ENCODE measurements around the gene GNG4. TPM values are rescaled to one million over a fixed set of nuclear protein-coding genes. Genes with fewer than 3 reads are reported as not detected.

GNG4 gene
- total RNA-seq, 1 donor from 2014 or later: 0.12 TPM

GRCh38 chr1:235612761-235613160 lies 36.8 kb downstream of the GNG4 start:
- no peak for DNase-seq (ENCODE audit: low read depth)
- no peak overlapping the region for H3K4me3 ChIP-seq (ENCODE audit: low read depth, low read length)
- TF ChIP-seq, protein P1, sequence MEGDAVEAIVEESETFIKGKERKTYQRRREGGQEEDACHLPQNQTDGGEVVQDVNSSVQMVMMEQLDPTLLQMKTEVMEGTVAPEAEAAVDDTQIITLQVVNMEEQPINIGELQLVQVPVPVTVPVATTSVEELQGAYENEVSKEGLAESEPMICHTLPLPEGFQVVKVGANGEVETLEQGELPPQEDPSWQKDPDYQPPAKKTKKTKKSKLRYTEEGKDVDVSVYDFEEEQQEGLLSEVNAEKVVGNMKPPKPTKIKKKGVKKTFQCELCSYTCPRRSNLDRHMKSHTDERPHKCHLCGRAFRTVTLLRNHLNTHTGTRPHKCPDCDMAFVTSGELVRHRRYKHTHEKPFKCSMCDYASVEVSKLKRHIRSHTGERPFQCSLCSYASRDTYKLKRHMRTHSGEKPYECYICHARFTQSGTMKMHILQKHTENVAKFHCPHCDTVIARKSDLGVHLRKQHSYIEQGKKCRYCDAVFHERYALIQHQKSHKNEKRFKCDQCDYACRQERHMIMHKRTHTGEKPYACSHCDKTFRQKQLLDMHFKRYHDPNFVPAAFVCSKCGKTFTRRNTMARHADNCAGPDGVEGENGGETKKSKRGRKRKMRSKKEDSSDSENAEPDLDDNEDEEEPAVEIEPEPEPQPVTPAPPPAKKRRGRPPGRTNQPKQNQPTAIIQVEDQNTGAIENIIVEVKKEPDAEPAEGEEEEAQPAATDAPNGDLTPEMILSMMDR (conservative IDR thresholded peaks at IDR 0.05; ENCODE audit: low read depth, low read length): no peak

- H3K4me3 ChIP-seq (ENCODE audit: low read depth, low read length): no peak overlapping the region
- TF ChIP-seq, protein P1 (conservative IDR thresholded peaks at IDR 0.05; ENCODE audit: low read depth, low read length): no peak
- no peak for DNase-seq (ENCODE audit: low read depth)
Observed at GRCh38 chr1:235610157-235610556, 39.4 kb downstream of the GNG4 start.

- DNase-seq (ENCODE audit: low read depth): no peak
- TF ChIP-seq, protein P1 (conservative IDR thresholded peaks at IDR 0.05; ENCODE audit: low read depth, low read length): no peak
- no peak overlapping the region for H3K4me3 ChIP-seq (ENCODE audit: low read depth, low read length)
Observed at GRCh38 chr1:235608278-235608677, 41.3 kb downstream of the GNG4 start.

GRCh38 chr1:235607284-235607683 lies 42.3 kb downstream of the GNG4 start:
- no peak for DNase-seq (ENCODE audit: low read depth)
- H3K4me3 ChIP-seq (ENCODE audit: low read depth, low read length): no peak overlapping the region
- TF ChIP-seq, protein P1 (conservative IDR thresholded peaks at IDR 0.05; ENCODE audit: low read depth, low read length): no peak

DNA sequence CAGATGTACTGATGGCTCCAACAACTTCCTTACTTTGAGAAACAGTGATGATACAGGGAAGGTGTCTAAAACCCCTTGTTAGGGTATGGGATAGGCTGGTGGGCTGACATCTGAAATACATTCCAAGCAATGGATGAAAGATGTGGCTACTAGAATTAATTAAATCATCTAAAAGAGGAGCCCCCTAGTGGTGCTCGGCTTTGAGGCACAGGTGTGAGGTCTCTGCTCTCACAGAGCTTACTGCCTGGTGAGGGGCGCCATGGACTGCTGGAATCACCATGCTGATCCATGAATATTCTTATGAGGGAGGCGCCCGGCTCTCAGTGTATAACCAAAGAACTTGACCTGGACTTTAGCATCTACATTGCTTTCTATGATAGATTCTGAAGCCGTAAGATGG lies 48.5 kb downstream of the GNG4 start:
- no peak overlapping the region for H3K4me3 ChIP-seq (ENCODE audit: low read depth, low read length)
- DNase-seq (ENCODE audit: low read depth): no peak
- TF ChIP-seq, protein P1 (conservative IDR thresholded peaks at IDR 0.05; ENCODE audit: low read depth, low read length): peak; percentile 58

DNA sequence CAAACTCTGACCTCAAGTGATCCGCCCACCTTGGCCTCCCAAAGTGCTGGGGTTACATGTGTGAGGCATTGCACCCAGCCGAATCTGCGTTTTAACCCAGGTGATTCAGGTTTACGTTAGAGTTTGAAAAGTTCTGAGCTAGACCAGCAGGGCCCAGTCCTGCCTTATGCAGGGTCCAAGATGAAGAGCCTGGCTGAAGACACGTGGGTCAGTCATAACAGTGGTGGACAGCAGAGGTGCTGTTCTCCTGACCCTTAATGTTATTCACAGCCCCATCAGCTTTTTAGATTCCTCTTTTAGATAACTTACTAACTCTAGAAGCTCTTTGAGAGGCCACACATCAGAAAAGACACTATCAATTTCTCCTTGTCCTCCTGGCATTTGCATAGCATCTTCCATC lies 50.0 kb downstream of the GNG4 start:
- TF ChIP-seq, protein P1 (conservative IDR thresholded peaks at IDR 0.05; ENCODE audit: low read depth, low read length): no peak
- DNase-seq (ENCODE audit: low read depth): no peak
- no peak overlapping the region for H3K4me3 ChIP-seq (ENCODE audit: low read depth, low read length)

DNA sequence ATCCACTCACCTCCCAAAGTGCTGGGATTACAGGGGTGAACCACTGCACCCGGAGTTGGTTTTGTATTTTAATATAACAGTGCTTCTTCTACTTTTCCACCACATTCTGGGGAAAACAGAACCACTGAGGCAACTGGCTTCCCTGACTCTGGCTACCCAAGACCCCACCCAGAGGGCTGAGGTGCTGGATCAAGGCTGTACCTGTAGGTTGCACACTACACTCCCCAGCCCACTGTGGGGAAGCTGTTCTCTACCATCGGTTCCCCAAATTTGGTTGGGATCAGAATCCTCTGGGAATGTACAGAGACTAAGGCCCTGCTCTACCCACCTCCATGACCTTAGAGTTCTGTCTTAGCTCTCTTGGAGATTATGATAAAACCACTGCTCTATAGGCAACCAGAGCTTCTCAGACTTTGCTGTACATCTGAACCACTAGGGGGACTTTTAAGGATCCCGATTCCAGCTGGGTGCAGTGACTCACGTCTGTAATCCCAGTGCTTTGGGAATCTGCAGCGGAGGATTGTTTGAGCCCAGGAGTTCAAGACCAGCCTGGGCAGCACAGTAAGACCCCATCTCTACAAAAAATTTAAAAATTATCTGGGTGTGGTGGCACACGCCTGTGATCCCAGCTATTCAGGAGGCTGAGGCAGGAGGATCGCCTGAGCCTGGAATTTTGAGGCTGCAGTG lies 51.6 kb downstream of the GNG4 start:
- no peak overlapping the region for H3K4me3 ChIP-seq (ENCODE audit: low read depth, low read length)
- DNase-seq (ENCODE audit: low read depth): no peak
- TF ChIP-seq, protein P1 (conservative IDR thresholded peaks at IDR 0.05; ENCODE audit: low read depth, low read length): peak; percentile 46

All from epithelial cell of proximal tubule (primary cell).